Measurements from ENCODE around the gene CEP128. TPM values are rescaled to one million over a fixed set of nuclear protein-coding genes. Genes with fewer than 3 reads are reported as not detected.

CEP128 gene
- total and polyA plus RNA-seq, 2 experiments from 2014 or later: 7.6 to 17.6 TPM

DNA sequence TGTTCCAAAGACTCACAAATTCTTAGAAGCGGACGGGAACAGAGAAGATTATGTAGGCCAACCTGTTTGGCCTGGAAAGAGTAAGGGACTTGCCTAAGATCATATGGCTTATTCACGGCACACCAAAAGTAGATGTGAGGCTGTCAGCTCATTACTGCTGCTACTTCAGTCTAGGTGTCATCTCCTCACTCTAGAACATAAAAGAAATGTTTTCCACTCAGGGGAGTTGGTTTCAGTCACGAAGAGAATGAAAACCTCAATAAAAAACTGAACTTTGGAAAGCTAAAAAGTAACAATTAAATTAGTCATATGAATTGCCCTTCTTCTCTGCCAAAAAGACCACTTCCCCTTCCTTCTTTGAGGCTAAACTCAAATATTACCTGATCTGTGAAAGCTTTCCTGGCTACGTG, 658 bp upstream of the CEP128 start:
- no peaks in the 10 kb centered on the region for H3K9me3 Mint-ChIP-seq
- no peaks in the 10 kb centered on the region for H3K36me3 ChIP-seq (ENCODE audit: insufficient read depth)
- peaks cover 6% of the 10 kb centered on the region; the same call in 1 of the 2 replicates for H3K4me1 ChIP-seq (ENCODE audit: insufficient read depth)
- ATAC-seq (no peak), DNase-seq (ENCODE audit: low spot score) (no peak)
- peaks cover 13% of the 10 kb centered on the region for H3K79me2 ChIP-seq (replicated peaks; ENCODE audit: insufficient read depth)
- peak overlapping the region; percentile 95 for H3K4me3 Mint-ChIP-seq
- no peaks in the 10 kb centered on the region for H3K36me3 Mint-ChIP-seq (ENCODE audit: low read depth)
- H3K4me3 ChIP-seq: peak overlapping the region; percentile 47
- peak overlapping the region; percentile 57 for H2AFZ ChIP-seq
- no peaks in the 10 kb centered on the region for H3K27me3 Mint-ChIP-seq (ENCODE audit: insufficient read depth, low read depth, poor library complexity)
- H3K27me3 ChIP-seq (ENCODE audit: insufficient read depth): no peaks in the 10 kb centered on the region
- H3K4me1 Mint-ChIP-seq: peaks cover 7% of the 10 kb centered on the region; the same call in 2 of the 3 replicates
- no peak for TF ChIP-seq EZH2 (IDR thresholded peaks at IDR 0.05; ENCODE audit: low read depth, unreplicated experiment)
- TF ChIP-seq ZNF331 (CRISPR knock-in tag; IDR thresholded peaks at IDR 0.05; ENCODE audit: low read depth): no peak
- no peaks in the 10 kb centered on the region for H4K20me1 ChIP-seq (replicated peaks; ENCODE audit: insufficient read depth)
- H3F3A ChIP-seq (replicated peaks; ENCODE audit: low read depth): 0 out of 2 replicates have a peak, but pooled peaks cover 3% of the 10 kb centered on the region
- H3K27ac ChIP-seq (ENCODE audit: low read depth): no peak overlapping the region
- peak overlapping the region; percentile 96 for H3K27ac Mint-ChIP-seq
- H3K9me2 ChIP-seq (ENCODE audit: insufficient read depth): no peaks in the 10 kb centered on the region
- H3K4me2 ChIP-seq: peak overlapping the region; percentile 66

- no peak overlapping the region for H2AFZ ChIP-seq
- no peak overlapping the region; the same call in 1 of the 2 replicates for H3K4me2 ChIP-seq
- ATAC-seq (no peak), DNase-seq (ENCODE audit: low spot score) (no peak)
- H3K79me2 ChIP-seq (replicated peaks; ENCODE audit: insufficient read depth): peaks cover 16% of the 10 kb centered on the region
- Mint-ChIP-seq H3K36me3 (ENCODE audit: low read depth) (no peaks in the 10 kb centered on the region), H3K27me3 (ENCODE audit: insufficient read depth, low read depth, poor library complexity) (no peaks in the 10 kb centered on the region), H3K27ac (no peak overlapping the region), H3K9me3 (no peaks in the 10 kb centered on the region), H3K4me3 (peak overlapping the region; percentile 18; the same call in 2 of the 3 replicates), H3K4me1 (peaks cover 7% of the 10 kb centered on the region; the same call in 2 of the 3 replicates)
- TF ChIP-seq, protein P1, sequence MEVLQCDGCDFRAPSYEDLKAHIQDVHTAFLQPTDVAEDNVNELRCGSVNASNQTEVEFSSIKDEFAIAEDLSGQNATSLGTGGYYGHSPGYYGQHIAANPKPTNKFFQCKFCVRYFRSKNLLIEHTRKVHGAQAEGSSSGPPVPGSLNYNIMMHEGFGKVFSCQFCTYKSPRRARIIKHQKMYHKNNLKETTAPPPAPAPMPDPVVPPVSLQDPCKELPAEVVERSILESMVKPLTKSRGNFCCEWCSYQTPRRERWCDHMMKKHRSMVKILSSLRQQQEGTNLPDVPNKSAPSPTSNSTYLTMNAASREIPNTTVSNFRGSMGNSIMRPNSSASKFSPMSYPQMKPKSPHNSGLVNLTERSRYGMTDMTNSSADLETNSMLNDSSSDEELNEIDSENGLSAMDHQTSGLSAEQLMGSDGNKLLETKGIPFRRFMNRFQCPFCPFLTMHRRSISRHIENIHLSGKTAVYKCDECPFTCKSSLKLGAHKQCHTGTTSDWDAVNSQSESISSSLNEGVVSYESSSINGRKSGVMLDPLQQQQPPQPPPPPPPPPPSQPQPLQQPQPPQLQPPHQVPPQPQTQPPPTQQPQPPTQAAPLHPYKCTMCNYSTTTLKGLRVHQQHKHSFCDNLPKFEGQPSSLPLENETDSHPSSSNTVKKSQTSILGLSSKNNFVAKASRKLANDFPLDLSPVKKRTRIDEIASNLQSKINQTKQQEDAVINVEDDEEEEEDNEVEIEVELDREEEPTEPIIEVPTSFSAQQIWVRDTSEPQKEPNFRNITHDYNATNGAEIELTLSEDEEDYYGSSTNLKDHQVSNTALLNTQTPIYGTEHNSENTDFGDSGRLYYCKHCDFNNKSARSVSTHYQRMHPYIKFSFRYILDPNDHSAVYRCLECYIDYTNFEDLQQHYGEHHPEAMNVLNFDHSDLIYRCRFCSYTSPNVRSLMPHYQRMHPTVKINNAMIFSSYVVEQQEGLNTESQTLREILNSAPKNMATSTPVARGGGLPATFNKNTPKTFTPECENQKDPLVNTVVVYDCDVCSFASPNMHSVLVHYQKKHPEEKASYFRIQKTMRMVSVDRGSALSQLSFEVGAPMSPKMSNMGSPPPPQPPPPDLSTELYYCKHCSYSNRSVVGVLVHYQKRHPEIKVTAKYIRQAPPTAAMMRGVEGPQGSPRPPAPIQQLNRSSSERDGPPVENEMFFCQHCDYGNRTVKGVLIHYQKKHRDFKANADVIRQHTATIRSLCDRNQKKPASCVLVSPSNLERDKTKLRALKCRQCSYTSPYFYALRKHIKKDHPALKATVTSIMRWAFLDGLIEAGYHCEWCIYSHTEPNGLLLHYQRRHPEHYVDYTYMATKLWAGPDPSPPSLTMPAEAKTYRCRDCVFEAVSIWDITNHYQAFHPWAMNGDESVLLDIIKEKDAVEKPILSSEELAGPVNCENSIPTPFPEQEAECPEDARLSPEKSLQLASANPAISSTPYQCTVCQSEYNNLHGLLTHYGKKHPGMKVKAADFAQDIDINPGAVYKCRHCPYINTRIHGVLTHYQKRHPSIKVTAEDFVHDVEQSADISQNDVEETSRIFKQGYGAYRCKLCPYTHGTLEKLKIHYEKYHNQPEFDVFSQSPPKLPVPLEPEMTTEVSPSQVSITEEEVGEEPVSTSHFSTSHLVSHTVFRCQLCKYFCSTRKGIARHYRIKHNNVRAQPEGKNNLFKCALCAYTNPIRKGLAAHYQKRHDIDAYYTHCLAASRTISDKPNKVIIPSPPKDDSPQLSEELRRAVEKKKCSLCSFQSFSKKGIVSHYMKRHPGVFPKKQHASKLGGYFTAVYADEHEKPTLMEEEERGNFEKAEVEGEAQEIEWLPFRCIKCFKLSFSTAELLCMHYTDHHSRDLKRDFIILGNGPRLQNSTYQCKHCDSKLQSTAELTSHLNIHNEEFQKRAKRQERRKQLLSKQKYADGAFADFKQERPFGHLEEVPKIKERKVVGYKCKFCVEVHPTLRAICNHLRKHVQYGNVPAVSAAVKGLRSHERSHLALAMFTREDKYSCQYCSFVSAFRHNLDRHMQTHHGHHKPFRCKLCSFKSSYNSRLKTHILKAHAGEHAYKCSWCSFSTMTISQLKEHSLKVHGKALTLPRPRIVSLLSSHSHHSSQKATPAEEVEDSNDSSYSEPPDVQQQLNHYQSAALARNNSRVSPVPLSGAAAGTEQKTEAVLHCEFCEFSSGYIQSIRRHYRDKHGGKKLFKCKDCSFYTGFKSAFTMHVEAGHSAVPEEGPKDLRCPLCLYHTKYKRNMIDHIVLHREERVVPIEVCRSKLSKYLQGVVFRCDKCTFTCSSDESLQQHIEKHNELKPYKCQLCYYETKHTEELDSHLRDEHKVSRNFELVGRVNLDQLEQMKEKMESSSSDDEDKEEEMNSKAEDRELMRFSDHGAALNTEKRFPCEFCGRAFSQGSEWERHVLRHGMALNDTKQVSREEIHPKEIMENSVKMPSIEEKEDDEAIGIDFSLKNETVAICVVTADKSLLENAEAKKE (CRISPR knock-in tag; IDR thresholded peaks at IDR 0.05): no peak
- TF ChIP-seq ZNF114 (CRISPR knock-in tag; IDR thresholded peaks at IDR 0.05) (no peak), POLR2AphosphoS5 (IDR thresholded peaks at IDR 0.05; ENCODE audit: low read depth) (no peak), JUNB (IDR thresholded peaks at IDR 0.05; ENCODE audit: unreplicated experiment) (no peak), STAT1 (IDR thresholded peaks at IDR 0.05; ENCODE audit: unreplicated experiment) (no peak)
- no peaks in the 10 kb centered on the region for H3K9me2 ChIP-seq (ENCODE audit: insufficient read depth)
- H3K4me1 ChIP-seq (ENCODE audit: insufficient read depth): peaks cover 6% of the 10 kb centered on the region; the same call in 1 of the 2 replicates
- no peaks in the 10 kb centered on the region for H3K36me3 ChIP-seq (ENCODE audit: insufficient read depth)
- no peak overlapping the region for H3K4me3 ChIP-seq
- H3K27ac ChIP-seq (ENCODE audit: low read depth): no peak overlapping the region
- H3K27me3 ChIP-seq (ENCODE audit: insufficient read depth): no peaks in the 10 kb centered on the region
- H4K20me1 ChIP-seq (replicated peaks; ENCODE audit: insufficient read depth): no peaks in the 10 kb centered on the region
- 0 out of 2 replicates have a peak, but pooled peaks cover 3% of the 10 kb centered on the region for H3F3A ChIP-seq (replicated peaks; ENCODE audit: low read depth)
Observed at GRCh38 chr14:80940146-80940545, 1.4 kb downstream of the CEP128 start.
